Osteoblast (primary cell): Measurements from ENCODE around the gene TDRD15. TPM values are rescaled to one million over a fixed set of nuclear protein-coding genes. Genes with fewer than 3 reads are reported as not detected.

ENCODE experiments used
- DNase-seq: peaks from one replicate; pipeline ENCODE4 v3.0.0; 2011; ENCODE audit warnings: low spot score, mixed read lengths; ENCODE audit not compliant: insufficient read length; ENCODE audit errors: missing footprints
- H2AFZ ChIP-seq: 2 replicates; pipeline ENCODE4 v1.6.0; 2011; ENCODE audit warnings: mild to moderate bottlenecking, low read length
- H3K27ac ChIP-seq: 2 replicates; pipeline ENCODE4 v1.5.1; 2011; ENCODE audit warnings: mild to moderate bottlenecking, low read depth, low read length, moderate library complexity
- H3K27me3 ChIP-seq: 2 replicates; pipeline ENCODE4 v1.6.0; 2012; ENCODE audit warnings: mild to moderate bottlenecking, control low read depth, inconsistent platforms, low read length, moderate library complexity; ENCODE audit not compliant: insufficient read depth
- H3K36me3 ChIP-seq: 2 replicates; pipeline ENCODE4 v1.5.1; 2011; ENCODE audit warnings: mild to moderate bottlenecking, low read length, control low read depth, moderate library complexity; ENCODE audit not compliant: insufficient read depth
- H3K4me1 ChIP-seq: 2 replicates; pipeline ENCODE4 v1.5.1; 2011; ENCODE audit warnings: mild to moderate bottlenecking, low read length, control low read depth, moderate library complexity; ENCODE audit not compliant: insufficient read depth
- H3K4me2 ChIP-seq: 2 replicates; pipeline ENCODE4 v1.6.0; 2011; ENCODE audit warnings: mild to moderate bottlenecking, low read length; ENCODE audit not compliant: insufficient read depth
- H3K4me3 ChIP-seq: fragments of 200-600 bp; sonication (generic); 3 replicates; pipeline ENCODE4 v1.5.1; 2012; ENCODE audit warnings: mild to moderate bottlenecking, low read length, inconsistent platforms; ENCODE audit not compliant: insufficient read depth
- H3K79me2 ChIP-seq: 2 replicates; pipeline ENCODE4 v1.6.0; 2012; ENCODE audit warnings: mild to moderate bottlenecking, low read length, control low read depth, inconsistent platforms; ENCODE audit not compliant: insufficient read depth
- H3K9me3 ChIP-seq: 2 replicates; pipeline ENCODE4 v1.5.1; 2011; ENCODE audit warnings: low read depth, low read length, control low read depth
- H4K20me1 ChIP-seq: 2 replicates; pipeline ENCODE4 v1.6.0; 2012; ENCODE audit warnings: mild to moderate bottlenecking, low read length, control low read depth; ENCODE audit not compliant: insufficient read depth
- total RNA-seq: library from RNA; depleted of rRNA; stranded (reverse); fragments of >200 nt; gene quantifications from 2 replicates; pipeline ENCODE4 v1.2.3, GENCODE V29; 2012
- TF ChIP-seq, protein P1 (sequence below): IDR thresholded peaks from 2 replicates; pipeline ENCODE4 v1.5.1; 2011; ENCODE audit warnings: mild to moderate bottlenecking, low read depth, low read length, moderate library complexity; ENCODE audit errors: extremely low read depth

TDRD15 gene
- total RNA-seq = not detected in 2 replicates

DNA sequence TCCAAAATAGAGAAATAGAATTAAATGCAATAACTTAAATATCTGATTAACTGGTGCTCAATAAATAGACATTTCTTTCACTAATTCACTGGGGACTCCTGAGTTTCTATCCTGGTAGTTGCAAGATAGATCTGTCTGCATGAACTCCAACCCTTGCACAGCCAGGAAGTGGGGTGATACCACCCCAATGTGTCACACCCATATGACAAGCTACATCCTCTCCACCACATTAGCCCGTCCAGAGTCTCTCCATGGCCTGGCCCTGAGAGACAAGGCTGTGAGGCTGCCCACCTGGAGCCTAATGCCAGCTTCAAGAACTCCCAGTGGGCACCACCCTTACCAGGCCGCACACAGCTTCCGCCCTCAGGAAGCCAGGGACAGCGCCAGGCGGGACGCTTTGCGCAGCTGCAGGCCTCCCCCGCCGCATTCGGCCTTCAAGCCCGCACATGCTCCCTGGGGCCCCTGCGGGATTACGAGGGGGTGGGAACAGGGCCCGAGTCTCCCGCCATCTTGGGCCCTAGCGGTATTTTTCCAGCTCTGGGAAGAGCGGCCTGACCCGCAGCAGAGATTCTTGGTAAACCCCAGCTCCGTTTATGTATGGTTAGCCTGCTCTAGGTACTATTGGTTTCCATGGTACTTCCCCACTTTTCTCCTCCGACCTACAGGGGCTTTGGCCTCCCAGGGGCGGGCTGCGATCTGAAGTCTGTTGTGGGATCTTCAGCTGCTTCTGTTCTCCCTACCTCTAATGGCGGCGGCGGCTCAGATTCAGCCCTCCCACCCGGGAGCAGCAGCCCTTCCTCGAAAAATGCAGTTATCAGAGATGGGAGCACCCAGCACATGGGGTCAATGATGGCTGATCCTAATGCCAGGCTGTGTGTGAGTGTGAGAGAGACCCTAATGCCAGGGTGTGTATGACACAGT lies at the start of gene TDRD15:
TSS of gene TDRD15 (plus strand) at position 496 of the 921 bp plus-strand sequence. CDS start 13,500 bp downstream, outside the sequence.
- Histone ChIP-seq H3K27ac (no peak within 1 kb of the TSS), H3K4me3 (no peak within 1 kb of the TSS), H3K9me3 (no peaks in the 10 kb centered on the region), H4K20me1 (no peaks in the 10 kb centered on the region), H3K36me3 (no peaks in the 10 kb centered on the region), H2AFZ (no peak within 1 kb of the TSS), H3K4me2 (no peak within 1 kb of the TSS), H3K27me3 (no peaks in the 10 kb centered on the region), H3K4me1 (no peaks in the 10 kb centered on the region), H3K79me2 (no peaks in the 10 kb centered on the region)
- no peak for DNase-seq
- TF ChIP-seq, protein P1, sequence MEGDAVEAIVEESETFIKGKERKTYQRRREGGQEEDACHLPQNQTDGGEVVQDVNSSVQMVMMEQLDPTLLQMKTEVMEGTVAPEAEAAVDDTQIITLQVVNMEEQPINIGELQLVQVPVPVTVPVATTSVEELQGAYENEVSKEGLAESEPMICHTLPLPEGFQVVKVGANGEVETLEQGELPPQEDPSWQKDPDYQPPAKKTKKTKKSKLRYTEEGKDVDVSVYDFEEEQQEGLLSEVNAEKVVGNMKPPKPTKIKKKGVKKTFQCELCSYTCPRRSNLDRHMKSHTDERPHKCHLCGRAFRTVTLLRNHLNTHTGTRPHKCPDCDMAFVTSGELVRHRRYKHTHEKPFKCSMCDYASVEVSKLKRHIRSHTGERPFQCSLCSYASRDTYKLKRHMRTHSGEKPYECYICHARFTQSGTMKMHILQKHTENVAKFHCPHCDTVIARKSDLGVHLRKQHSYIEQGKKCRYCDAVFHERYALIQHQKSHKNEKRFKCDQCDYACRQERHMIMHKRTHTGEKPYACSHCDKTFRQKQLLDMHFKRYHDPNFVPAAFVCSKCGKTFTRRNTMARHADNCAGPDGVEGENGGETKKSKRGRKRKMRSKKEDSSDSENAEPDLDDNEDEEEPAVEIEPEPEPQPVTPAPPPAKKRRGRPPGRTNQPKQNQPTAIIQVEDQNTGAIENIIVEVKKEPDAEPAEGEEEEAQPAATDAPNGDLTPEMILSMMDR = no peak

- Histone ChIP-seq H3K79me2 (no peaks in the 10 kb centered on the region), H3K36me3 (no peaks in the 10 kb centered on the region), H2AFZ (no peak overlapping the region), H4K20me1 (no peaks in the 10 kb centered on the region), H3K27ac (no peak overlapping the region), H3K9me3 (no peaks in the 10 kb centered on the region), H3K4me2 (no peak overlapping the region), H3K4me3 (no peak overlapping the region), H3K27me3 (no peaks in the 10 kb centered on the region), H3K4me1 (no peaks in the 10 kb centered on the region)
- DNase-seq = no peak
- TF ChIP-seq, protein P1 = no peak
Measured at GRCh38 chr2:21078296-21078695, 45.5 kb upstream of the TDRD15 start.

GRCh38 chr2:21083482-21083881 lies 40.3 kb upstream of the TDRD15 start:
- no peak overlapping the region for H3K4me2 ChIP-seq
- no peaks in the 10 kb centered on the region for H3K27me3 ChIP-seq
- no peaks in the 10 kb centered on the region for H3K4me1 ChIP-seq
- no peak overlapping the region for H3K27ac ChIP-seq
- no peaks in the 10 kb centered on the region for H3K9me3 ChIP-seq
- TF ChIP-seq, protein P1 = no peak
- no peak overlapping the region for H2AFZ ChIP-seq
- no peak overlapping the region for H3K4me3 ChIP-seq
- no peaks in the 10 kb centered on the region for H3K36me3 ChIP-seq
- H4K20me1 ChIP-seq = no peaks in the 10 kb centered on the region
- no peaks in the 10 kb centered on the region for H3K79me2 ChIP-seq
- no peak for DNase-seq

GRCh38 chr2:21084401-21084800 lies 39.4 kb upstream of the TDRD15 start:
- Histone ChIP-seq H2AFZ (no peak overlapping the region), H3K27me3 (no peaks in the 10 kb centered on the region), H3K27ac (no peak overlapping the region), H4K20me1 (no peaks in the 10 kb centered on the region), H3K4me2 (no peak overlapping the region), H3K79me2 (no peaks in the 10 kb centered on the region), H3K4me1 (no peaks in the 10 kb centered on the region), H3K4me3 (no peak overlapping the region), H3K9me3 (no peaks in the 10 kb centered on the region), H3K36me3 (no peaks in the 10 kb centered on the region)
- TF ChIP-seq, protein P1 = no peak
- DNase-seq = no peak
